GM13977 (cell line): ENCODE results near the gene HAUS2.

Source experiments
- DNase-seq: peaks from one replicate; pipeline ENCODE4 v3.0.0; 2012; ENCODE audit warnings: low spot score
- CTCF ChIP-seq: IDR thresholded peaks from 2 replicates; pipeline ENCODE4 v1.5.1; 2012; ENCODE audit warnings: mild to moderate bottlenecking, control low read depth; ENCODE audit not compliant: insufficient read depth; ENCODE audit errors: extremely low read depth, missing control alignments
- in situ Hi-C: fragments of 300-500 bp; cut with MboI; formaldehyde crosslinking; loops from one replicate; pipeline ENCODE4 v1.12.0; 2022; ENCODE audit warnings: low sequenced_read_pairs, low pct_unique_long_range_greater_than_20kb, mixed read lengths, inconsistent platforms; ENCODE audit not compliant: unreplicated experiment

HAUS2 gene

GRCh38 chr15:42582569-42583375, 34.1 kb downstream of the HAUS2 start:
- no peak for DNase-seq
- no peak for TF ChIP-seq CTCF
- in situ Hi-C loops, result no loop called here

GRCh38 chr15:42584031-42584765, 35.6 kb downstream of the HAUS2 start:
- DNase-seq, result no peak
- TF ChIP-seq CTCF, result no peak

GRCh38 chr15:42590619-42591237, 42.1 kb downstream of the HAUS2 start:
- no peak for TF ChIP-seq CTCF
- in situ Hi-C loops, result no loop called here

More at GRCh38 chr15:42584031-42584765, 35.6 kb downstream of the HAUS2 start:
- in situ Hi-C loops, result no loop called here

GRCh38 chr15:42591238-42591934, 42.7 kb downstream of the HAUS2 start:
- TF ChIP-seq CTCF, result peak; percentile 39
- in situ Hi-C loops, result no loop called here
- DNase-seq, result no peak

More at GRCh38 chr15:42590619-42591237, 42.1 kb downstream of the HAUS2 start:
- no peak for DNase-seq

GRCh38 chr15:42592716-42593115, 44.1 kb downstream of the HAUS2 start:
- no peak for DNase-seq
- TF ChIP-seq CTCF, result no peak
- in situ Hi-C loops, result no loop called here

GRCh38 chr15:42593143-42593542, 44.5 kb downstream of the HAUS2 start:
- no peak for DNase-seq
- in situ Hi-C loops, result no loop called here
- no peak for TF ChIP-seq CTCF
